ENCODE data around the gene TFF3. TPM values are rescaled to one million over a fixed set of nuclear protein-coding genes. Genes with fewer than 3 reads are reported as not detected.

The TFF3 gene
- total RNA-seq, 2 donors from 2014 or later, result 6.3 to 16.3 TPM

DNA sequence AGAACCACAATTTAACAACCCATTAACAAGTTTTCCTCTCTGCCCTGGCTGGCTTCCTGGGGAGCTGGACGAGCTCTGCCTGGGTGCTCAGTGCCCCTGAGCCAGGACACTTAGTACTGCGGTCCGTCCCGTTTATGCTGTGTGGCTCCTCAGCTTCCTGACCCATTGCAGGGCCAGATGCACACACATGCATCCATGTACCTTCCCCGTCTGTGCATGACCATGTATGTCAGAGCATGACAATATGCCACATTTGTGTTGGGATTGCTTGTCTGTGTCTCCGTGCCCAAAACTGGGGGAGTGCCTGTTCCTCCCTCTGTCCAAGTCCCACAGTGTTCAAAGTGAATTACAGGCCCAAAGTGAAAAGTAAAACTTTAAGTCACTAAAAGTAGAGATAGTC is 9.7 kb upstream of the TFF3 start:
- ATAC-seq (no peak), DNase-seq (no peak)
- Histone ChIP-seq H3K27me3 (no peaks in the 10 kb centered on the region), H3K4me1 (no peaks in the 10 kb centered on the region), H3K27ac (no peak overlapping the region), H3K36me3 (replicated peaks in 1 of 2; ENCODE audit: insufficient read depth in 1 of 2, low read depth in 2 of 2) (no peaks in the 10 kb centered on the region), H3K9me3 (no peaks in the 10 kb centered on the region), H3K4me3 (no peak overlapping the region)
- intact Hi-C loops (cut with DNase I), result no loop called here
- 87 to 93% methylated on average over 3 to 6 of the region's 6 CpGs for WGBS, 2 donors
- no peak for TF ChIP-seq POLR2A (IDR thresholded peaks at IDR 0.05)
- TF ChIP-seq, protein P1, sequence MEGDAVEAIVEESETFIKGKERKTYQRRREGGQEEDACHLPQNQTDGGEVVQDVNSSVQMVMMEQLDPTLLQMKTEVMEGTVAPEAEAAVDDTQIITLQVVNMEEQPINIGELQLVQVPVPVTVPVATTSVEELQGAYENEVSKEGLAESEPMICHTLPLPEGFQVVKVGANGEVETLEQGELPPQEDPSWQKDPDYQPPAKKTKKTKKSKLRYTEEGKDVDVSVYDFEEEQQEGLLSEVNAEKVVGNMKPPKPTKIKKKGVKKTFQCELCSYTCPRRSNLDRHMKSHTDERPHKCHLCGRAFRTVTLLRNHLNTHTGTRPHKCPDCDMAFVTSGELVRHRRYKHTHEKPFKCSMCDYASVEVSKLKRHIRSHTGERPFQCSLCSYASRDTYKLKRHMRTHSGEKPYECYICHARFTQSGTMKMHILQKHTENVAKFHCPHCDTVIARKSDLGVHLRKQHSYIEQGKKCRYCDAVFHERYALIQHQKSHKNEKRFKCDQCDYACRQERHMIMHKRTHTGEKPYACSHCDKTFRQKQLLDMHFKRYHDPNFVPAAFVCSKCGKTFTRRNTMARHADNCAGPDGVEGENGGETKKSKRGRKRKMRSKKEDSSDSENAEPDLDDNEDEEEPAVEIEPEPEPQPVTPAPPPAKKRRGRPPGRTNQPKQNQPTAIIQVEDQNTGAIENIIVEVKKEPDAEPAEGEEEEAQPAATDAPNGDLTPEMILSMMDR (IDR thresholded peaks at IDR 0.05), result no peak

DNA sequence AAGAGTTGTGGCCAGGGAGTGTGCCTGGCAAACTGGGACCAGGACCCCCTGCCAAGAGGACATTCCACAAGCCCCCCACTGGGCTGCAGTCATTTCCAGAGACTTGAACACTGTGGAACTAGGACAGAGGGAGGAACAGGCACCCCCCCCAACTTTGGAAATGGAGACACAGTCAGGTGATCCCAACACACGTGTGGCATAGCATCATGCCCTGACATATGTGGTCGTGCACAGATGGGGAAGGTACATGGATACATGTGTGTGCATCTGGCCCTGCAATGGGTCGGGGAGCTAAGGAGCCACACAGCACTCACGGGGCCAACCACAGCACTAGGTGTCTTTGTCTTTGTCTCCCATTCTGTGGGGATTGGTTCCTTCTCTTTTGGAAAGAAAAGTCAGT is 6.6 kb upstream of the TFF3 start:
- no peaks in the 10 kb centered on the region for H3K36me3 ChIP-seq (replicated peaks in 1 of 2; ENCODE audit: insufficient read depth in 1 of 2, low read depth in 2 of 2)
- no peak for TF ChIP-seq POLR2A (IDR thresholded peaks at IDR 0.05)
- TF ChIP-seq, protein P1 (IDR thresholded peaks at IDR 0.05), result no peak
- intact Hi-C loops (cut with DNase I), result no loop called here
- H3K4me1 ChIP-seq, result no peaks in the 10 kb centered on the region
- ATAC-seq (no peak), DNase-seq (no peak)
- WGBS, 2 donors, result 82 to 83% methylated on average over 3 to 4 of the region's 4 CpGs
- H3K27ac ChIP-seq, result no peak overlapping the region
- no peak overlapping the region for H3K4me3 ChIP-seq
- H3K9me3 ChIP-seq, result no peaks in the 10 kb centered on the region
- no peaks in the 10 kb centered on the region for H3K27me3 ChIP-seq

DNA sequence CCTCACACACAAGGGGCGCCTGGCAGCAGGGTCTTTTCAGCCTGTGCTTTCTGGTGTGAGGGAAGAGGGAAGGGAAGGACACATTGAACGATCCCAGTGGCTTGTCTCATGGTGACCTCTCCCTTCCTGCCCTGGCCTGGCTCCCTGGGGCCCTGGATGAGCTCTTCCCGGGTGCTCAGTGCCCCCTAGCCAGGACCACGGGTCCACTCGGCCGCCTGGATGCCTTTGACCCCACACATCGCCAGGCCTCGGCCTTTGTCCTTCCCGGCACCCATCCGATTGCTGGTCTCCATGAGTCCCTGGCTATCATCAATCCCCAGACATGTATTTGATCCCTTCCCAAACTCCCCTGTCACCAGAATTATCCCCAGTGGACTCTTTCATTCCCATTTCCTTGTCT is 6.0 kb upstream of the TFF3 start:
- WGBS, 2 donors, result 87 to 90% methylated on average over 10 of the region's 10 CpGs
- Histone ChIP-seq H3K9me3 (no peaks in the 10 kb centered on the region), H3K4me1 (no peaks in the 10 kb centered on the region), H3K4me3 (no peak overlapping the region), H3K27ac (no peak overlapping the region), H3K36me3 (replicated peaks in 1 of 2; ENCODE audit: insufficient read depth in 1 of 2, low read depth in 2 of 2) (no peaks in the 10 kb centered on the region), H3K27me3 (no peaks in the 10 kb centered on the region)
- intact Hi-C loops (cut with DNase I), result no loop called here
- ATAC-seq (no peak), DNase-seq (no peak)
- TF ChIP-seq, protein P1 (IDR thresholded peaks at IDR 0.05), result no peak
- no peak for TF ChIP-seq POLR2A (IDR thresholded peaks at IDR 0.05)

DNA sequence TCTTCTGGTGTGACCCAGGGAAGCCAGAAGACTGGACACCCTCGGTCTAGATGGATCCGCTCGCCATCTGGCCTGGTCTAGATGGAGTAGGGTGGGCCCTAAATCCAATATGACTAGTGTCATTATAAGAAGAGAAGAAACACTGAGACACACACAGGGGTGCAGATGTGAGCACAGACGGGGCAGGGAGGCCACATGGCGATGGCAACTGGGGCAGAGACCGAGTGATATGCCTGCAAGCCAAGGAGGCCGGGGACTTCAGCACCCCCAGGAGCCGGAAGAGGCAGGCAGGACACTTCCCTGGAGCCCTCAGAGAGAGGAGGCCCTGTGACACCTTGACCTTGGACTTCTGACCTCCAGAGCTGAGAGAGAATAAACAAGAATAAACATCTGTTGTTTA is 5.6 kb upstream of the TFF3 start:
- no peak overlapping the region for H3K4me3 ChIP-seq
- intact Hi-C loops (cut with DNase I), result no loop called here
- DNase-seq (no peak), ATAC-seq (no peak)
- TF ChIP-seq POLR2A (IDR thresholded peaks at IDR 0.05), result no peak
- TF ChIP-seq, protein P1 (IDR thresholded peaks at IDR 0.05), result no peak
- no peaks in the 10 kb centered on the region for H3K4me1 ChIP-seq
- no peaks in the 10 kb centered on the region for H3K27me3 ChIP-seq
- 92 to 95% methylated on average over 8 of the region's 8 CpGs for WGBS, 2 donors
- no peaks in the 10 kb centered on the region for H3K36me3 ChIP-seq (replicated peaks in 1 of 2; ENCODE audit: insufficient read depth in 1 of 2, low read depth in 2 of 2)
- H3K9me3 ChIP-seq, result no peaks in the 10 kb centered on the region
- H3K27ac ChIP-seq, result no peak overlapping the region

DNA sequence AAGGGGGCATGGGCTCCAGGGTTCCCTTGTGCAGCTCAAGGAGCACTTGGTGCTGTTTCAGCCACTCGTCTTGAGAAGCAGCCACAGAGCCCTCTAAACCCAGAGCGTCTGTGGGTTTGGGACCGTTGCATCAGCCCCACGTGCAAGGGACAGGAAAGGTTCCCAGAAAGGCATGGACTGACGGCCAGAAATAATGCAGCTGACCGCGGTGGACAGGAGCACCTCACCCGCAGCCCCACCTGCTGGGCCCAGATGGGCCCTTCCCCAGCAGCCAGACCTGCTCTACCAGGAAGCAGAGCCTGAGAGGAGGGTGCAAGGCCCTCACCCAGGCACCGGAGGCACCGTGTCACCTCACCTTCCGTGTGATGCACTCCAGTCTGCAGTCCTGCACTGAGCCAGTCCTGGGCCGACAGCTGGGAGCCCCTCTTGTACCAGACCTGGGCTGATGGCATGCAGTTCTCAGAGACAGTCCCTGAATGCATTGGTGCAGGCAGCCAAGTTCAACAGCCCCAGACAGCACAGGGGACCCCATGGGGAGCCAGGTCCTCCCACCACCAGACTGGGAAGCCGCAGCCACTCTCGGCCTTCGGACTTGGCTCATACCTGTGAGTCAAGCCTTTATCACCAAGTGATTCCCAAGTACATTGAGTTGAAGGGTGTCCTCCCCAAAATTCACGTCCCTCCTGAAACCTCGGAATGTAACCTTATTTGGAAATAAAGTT is 4.8 kb upstream of the TFF3 start:
- Histone ChIP-seq H3K9me3 (no peaks in the 10 kb centered on the region), H3K36me3 (replicated peaks in 1 of 2; ENCODE audit: insufficient read depth in 1 of 2, low read depth in 2 of 2) (no peaks in the 10 kb centered on the region), H3K27ac (no peak overlapping the region), H3K4me1 (peaks cover 7% of the 10 kb centered on the region), H3K4me3 (no peak overlapping the region), H3K27me3 (no peaks in the 10 kb centered on the region)
- TF ChIP-seq, protein P1 (IDR thresholded peaks at IDR 0.05), result peak in 1 of 7 experiments; percentile 37
- TF ChIP-seq POLR2A (IDR thresholded peaks at IDR 0.05), result no peak
- WGBS, 2 donors, result 47 to 50% methylated on average over 17 of the region's 17 CpGs
- no peak for ATAC-seq
- intact Hi-C loops (cut with DNase I), result loop anchor here (10.0 kb wide), 1 partner anchor 125 kb away; no protein-coding TSS in a partner anchor
- peak in 2 of 4 donors; percentile 46 to 72 for DNase-seq
